Measurements from ENCODE around the gene CMTM7. TPM values are rescaled to one million over a fixed set of nuclear protein-coding genes. Genes with fewer than 3 reads are reported as not detected.

CMTM7 gene
- total and polyA plus RNA-seq, 2 experiments from 2014 or later = 32.2 to 93.6 TPM

DNA sequence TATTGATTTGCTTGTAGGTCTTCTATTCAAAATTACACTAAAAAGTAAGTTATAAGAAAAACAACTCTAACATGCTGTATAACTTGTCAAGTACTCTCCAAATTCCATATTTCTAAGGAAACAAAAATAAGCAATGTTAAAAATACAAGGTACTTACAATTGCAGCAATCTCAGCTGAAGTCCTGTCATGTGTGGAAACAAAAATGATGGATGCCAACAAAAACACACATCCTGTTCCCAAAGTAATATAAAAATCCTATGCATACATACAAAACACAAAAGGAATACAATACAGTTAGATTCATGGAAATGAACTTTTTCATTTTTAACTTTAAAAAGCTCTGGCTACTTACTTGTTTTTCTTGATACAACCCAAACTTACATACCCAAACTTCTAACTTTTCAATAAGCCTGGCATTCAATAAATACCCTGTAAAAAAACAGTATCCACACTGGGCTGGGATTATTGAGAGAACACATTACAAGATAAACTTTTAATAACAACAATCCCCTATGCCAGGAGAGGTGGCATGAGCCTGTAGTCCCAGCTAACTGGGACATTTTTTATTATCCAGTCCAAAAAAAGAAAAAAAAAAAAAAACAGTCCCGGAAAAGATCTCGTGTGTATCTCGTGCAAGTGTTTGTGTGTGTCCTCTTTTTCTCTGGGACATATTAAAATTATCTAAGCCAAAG lies 96.3 kb downstream of the CMTM7 start (continued):
- TF ChIP-seq, protein P1, sequence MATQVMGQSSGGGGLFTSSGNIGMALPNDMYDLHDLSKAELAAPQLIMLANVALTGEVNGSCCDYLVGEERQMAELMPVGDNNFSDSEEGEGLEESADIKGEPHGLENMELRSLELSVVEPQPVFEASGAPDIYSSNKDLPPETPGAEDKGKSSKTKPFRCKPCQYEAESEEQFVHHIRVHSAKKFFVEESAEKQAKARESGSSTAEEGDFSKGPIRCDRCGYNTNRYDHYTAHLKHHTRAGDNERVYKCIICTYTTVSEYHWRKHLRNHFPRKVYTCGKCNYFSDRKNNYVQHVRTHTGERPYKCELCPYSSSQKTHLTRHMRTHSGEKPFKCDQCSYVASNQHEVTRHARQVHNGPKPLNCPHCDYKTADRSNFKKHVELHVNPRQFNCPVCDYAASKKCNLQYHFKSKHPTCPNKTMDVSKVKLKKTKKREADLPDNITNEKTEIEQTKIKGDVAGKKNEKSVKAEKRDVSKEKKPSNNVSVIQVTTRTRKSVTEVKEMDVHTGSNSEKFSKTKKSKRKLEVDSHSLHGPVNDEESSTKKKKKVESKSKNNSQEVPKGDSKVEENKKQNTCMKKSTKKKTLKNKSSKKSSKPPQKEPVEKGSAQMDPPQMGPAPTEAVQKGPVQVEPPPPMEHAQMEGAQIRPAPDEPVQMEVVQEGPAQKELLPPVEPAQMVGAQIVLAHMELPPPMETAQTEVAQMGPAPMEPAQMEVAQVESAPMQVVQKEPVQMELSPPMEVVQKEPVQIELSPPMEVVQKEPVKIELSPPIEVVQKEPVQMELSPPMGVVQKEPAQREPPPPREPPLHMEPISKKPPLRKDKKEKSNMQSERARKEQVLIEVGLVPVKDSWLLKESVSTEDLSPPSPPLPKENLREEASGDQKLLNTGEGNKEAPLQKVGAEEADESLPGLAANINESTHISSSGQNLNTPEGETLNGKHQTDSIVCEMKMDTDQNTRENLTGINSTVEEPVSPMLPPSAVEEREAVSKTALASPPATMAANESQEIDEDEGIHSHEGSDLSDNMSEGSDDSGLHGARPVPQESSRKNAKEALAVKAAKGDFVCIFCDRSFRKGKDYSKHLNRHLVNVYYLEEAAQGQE (IDR thresholded peaks at IDR 0.05; ENCODE audit: unreplicated experiment) = no peak
- no peak for TF ChIP-seq ZNF114 (CRISPR knock-in tag; IDR thresholded peaks at IDR 0.05)

- no peak for DNase-seq (ENCODE audit: low spot score)
- H2AFZ ChIP-seq = no peak overlapping the region
- H3K27me3 ChIP-seq (ENCODE audit: insufficient read depth) = no peaks in the 10 kb centered on the region
- Mint-ChIP-seq H3K36me3 (ENCODE audit: low read depth) (peaks cover 15% of the 10 kb centered on the region), H3K27ac (no peak overlapping the region), H3K4me3 (no peak overlapping the region), H3K27me3 (ENCODE audit: insufficient read depth, low read depth, poor library complexity) (peaks cover 3% of the 10 kb centered on the region), H3K4me1 (no peaks in the 10 kb centered on the region), H3K9me3 (no peaks in the 10 kb centered on the region)
- H3K4me2 ChIP-seq = no peak overlapping the region
- no peaks in the 10 kb centered on the region for H3F3A ChIP-seq (replicated peaks; ENCODE audit: low read depth)
- no peaks in the 10 kb centered on the region for H3K4me1 ChIP-seq (ENCODE audit: insufficient read depth)
- H4K20me1 ChIP-seq (replicated peaks; ENCODE audit: insufficient read depth) = peaks cover 7% of the 10 kb centered on the region
- no peak overlapping the region for H3K27ac ChIP-seq (ENCODE audit: low read depth)
- H3K79me2 ChIP-seq (replicated peaks; ENCODE audit: insufficient read depth) = peaks cover 14% of the 10 kb centered on the region
- no peaks in the 10 kb centered on the region for H3K9me2 ChIP-seq (ENCODE audit: insufficient read depth)
- no peaks in the 10 kb centered on the region; the same call in 1 of the 2 replicates for H3K36me3 ChIP-seq (ENCODE audit: insufficient read depth)
- H3K4me3 ChIP-seq = no peak overlapping the region
- no peak for ATAC-seq
- TF ChIP-seq POLR2AphosphoS5 (IDR thresholded peaks at IDR 0.05; ENCODE audit: low read depth) (no peak), ZNF331 (CRISPR knock-in tag; IDR thresholded peaks at IDR 0.05; ENCODE audit: low read depth) (no peak), JUNB (IDR thresholded peaks at IDR 0.05; ENCODE audit: unreplicated experiment) (no peak), STAT1 (IDR thresholded peaks at IDR 0.05; ENCODE audit: unreplicated experiment) (no peak), CREB1 (CRISPR knock-in tag; IDR thresholded peaks at IDR 0.05; ENCODE audit: low read depth) (no peak), EZH2phosphoT487 (IDR thresholded peaks at IDR 0.05; ENCODE audit: unreplicated experiment) (no peak), CTCF (conservative IDR thresholded peaks at IDR 0.05; ENCODE audit: low read depth in 2 of 2) (no peak), EZH2 (IDR thresholded peaks at IDR 0.05; ENCODE audit: low read depth, unreplicated experiment) (no peak)
- TF ChIP-seq, protein P1 (IDR thresholded peaks at IDR 0.05; ENCODE audit: unreplicated experiment) = no peak
- TF ChIP-seq, protein P2, sequence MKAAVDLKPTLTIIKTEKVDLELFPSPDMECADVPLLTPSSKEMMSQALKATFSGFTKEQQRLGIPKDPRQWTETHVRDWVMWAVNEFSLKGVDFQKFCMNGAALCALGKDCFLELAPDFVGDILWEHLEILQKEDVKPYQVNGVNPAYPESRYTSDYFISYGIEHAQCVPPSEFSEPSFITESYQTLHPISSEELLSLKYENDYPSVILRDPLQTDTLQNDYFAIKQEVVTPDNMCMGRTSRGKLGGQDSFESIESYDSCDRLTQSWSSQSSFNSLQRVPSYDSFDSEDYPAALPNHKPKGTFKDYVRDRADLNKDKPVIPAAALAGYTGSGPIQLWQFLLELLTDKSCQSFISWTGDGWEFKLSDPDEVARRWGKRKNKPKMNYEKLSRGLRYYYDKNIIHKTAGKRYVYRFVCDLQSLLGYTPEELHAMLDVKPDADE (IDR thresholded peaks at IDR 0.05) = no peak
Observed at GRCh38 chr3:32488474-32489008, 96.9 kb downstream of the CMTM7 start.
